ENCODE results near the gene NSG1. TPM values are rescaled to one million over a fixed set of nuclear protein-coding genes. Genes with fewer than 3 reads are reported as not detected.

The NSG1 gene
- total RNA-seq, 2 experiments from 2014 or later: 10.3 to 10.4 TPM

GRCh38 chr4:4355302-4355701 is 31.6 kb upstream of the NSG1 start:
- DNase-seq: no peak
- no peak overlapping the region for H3K27ac Mint-ChIP-seq
- H3K4me3 Mint-ChIP-seq: no peak overlapping the region

GRCh38 chr4:4356106-4357041 is 30.5 kb upstream of the NSG1 start:
- Mint-ChIP-seq H3K4me1 (ENCODE audit: low read depth) (no peaks in the 10 kb centered on the region), H3K4me3 (no peak overlapping the region), H3K27me3 (no peaks in the 10 kb centered on the region), H3K36me3 (ENCODE audit: low read depth) (no peaks in the 10 kb centered on the region), H3K9me3 (no peaks in the 10 kb centered on the region), H3K27ac (no peak overlapping the region)
- no peaks in the 10 kb centered on the region for H3K36me3 ChIP-seq (ENCODE audit: insufficient read depth, low read length)
- no peak overlapping the region for H3K27ac ChIP-seq (ENCODE audit: low read depth in 1 of 2, low read length in 2 of 2)
- no peak for TF ChIP-seq CTCF (IDR thresholded peaks at IDR 0.05)
- H3K27me3 ChIP-seq (ENCODE audit: control insufficient read depth in 1 of 2, insufficient read depth in 2 of 2, low read length in 2 of 2): peaks cover 0 to 3% of the 10 kb centered on the region in 2 experiments
- H3K4me3 ChIP-seq (ENCODE audit: low read length): no peak overlapping the region
- CTCF ChIA-PET: no interaction called here
- POLR2A ChIA-PET: no interaction called here
- ATAC-seq (ENCODE audit: poor library complexity) (no peak), DNase-seq (no peak)
- H3K4me1 ChIP-seq (ENCODE audit: insufficient read depth, low read length): no peaks in the 10 kb centered on the region
- H3K9me3 ChIP-seq (ENCODE audit: control insufficient read depth in 1 of 2, insufficient read depth in 1 of 2, low read length in 2 of 2): peaks cover 0 to 4% of the 10 kb centered on the region in 2 experiments
- intact Hi-C loops (cut with DNase I, micrococcal nuclease): no loop called here

More at GRCh38 chr4:4355302-4355701, 31.6 kb upstream of the NSG1 start:
- no peak overlapping the region for H3K4me3 ChIP-seq (ENCODE audit: low read length)
- no peaks in the 10 kb centered on the region for H3K36me3 Mint-ChIP-seq (ENCODE audit: low read depth)
- no peaks in the 10 kb centered on the region for H3K4me1 ChIP-seq (ENCODE audit: insufficient read depth, low read length)
- no peaks in the 10 kb centered on the region for H3K4me1 Mint-ChIP-seq (ENCODE audit: low read depth)
- no peaks in the 10 kb centered on the region for H3K36me3 ChIP-seq (ENCODE audit: insufficient read depth, low read length)
- no peak overlapping the region for H3K27ac ChIP-seq (ENCODE audit: low read depth in 1 of 2, low read length in 2 of 2)
- peaks cover 0 to 3% of the 10 kb centered on the region in 2 experiments for H3K27me3 ChIP-seq (ENCODE audit: control insufficient read depth in 1 of 2, insufficient read depth in 2 of 2, low read length in 2 of 2)
- ChIA-PET CTCF (no interaction called here), POLR2A (no interaction called here)
- no peaks in the 10 kb centered on the region for H3K27me3 Mint-ChIP-seq
- ATAC-seq (ENCODE audit: poor library complexity): no peak
- no peaks in the 10 kb centered on the region for H3K9me3 Mint-ChIP-seq
- intact Hi-C loops (cut with DNase I, micrococcal nuclease): no loop called here
- no peak for TF ChIP-seq CTCF (IDR thresholded peaks at IDR 0.05)
- H3K9me3 ChIP-seq (ENCODE audit: control insufficient read depth in 1 of 2, insufficient read depth in 1 of 2, low read length in 2 of 2): peaks cover 0 to 4% of the 10 kb centered on the region in 2 experiments

GRCh38 chr4:4358093-4358854 is 28.6 kb upstream of the NSG1 start:
- Mint-ChIP-seq H3K4me3 (no peak overlapping the region), H3K36me3 (ENCODE audit: low read depth) (no peaks in the 10 kb centered on the region), H3K9me3 (no peaks in the 10 kb centered on the region), H3K4me1 (ENCODE audit: low read depth) (no peaks in the 10 kb centered on the region), H3K27me3 (no peaks in the 10 kb centered on the region), H3K27ac (no peak overlapping the region)
- POLR2A ChIA-PET: no interaction called here
- DNase-seq: no peak
- no peaks in the 10 kb centered on the region for H3K36me3 ChIP-seq (ENCODE audit: insufficient read depth, low read length)
- no peak overlapping the region for H3K4me3 ChIP-seq (ENCODE audit: low read length)
- H3K4me1 ChIP-seq (ENCODE audit: insufficient read depth, low read length): no peaks in the 10 kb centered on the region
- TF ChIP-seq CTCF (IDR thresholded peaks at IDR 0.05): no peak
- CTCF ChIA-PET: no interaction called here
- H3K9me3 ChIP-seq (ENCODE audit: control insufficient read depth in 1 of 2, insufficient read depth in 1 of 2, low read length in 2 of 2): peaks cover 0 to under 1% of the 10 kb centered on the region in 2 experiments
- no peak overlapping the region for H3K27ac ChIP-seq (ENCODE audit: low read depth in 1 of 2, low read length in 2 of 2)
- intact Hi-C loops (cut with DNase I, micrococcal nuclease): no loop called here
- peaks cover 0 to 3% of the 10 kb centered on the region in 2 experiments for H3K27me3 ChIP-seq (ENCODE audit: control insufficient read depth in 1 of 2, insufficient read depth in 2 of 2, low read length in 2 of 2)
- no peak for ATAC-seq (ENCODE audit: poor library complexity)

All from CD4-positive, alpha-beta T cell (primary cell).